A673 (cell line): ENCODE data around the gene CCDC33.

Experiments used
- CTCF ChIP-seq: fragments of 300-800, 200-600 bp; sonication (generic); conservative IDR thresholded peaks from 2 replicates; pipeline ENCODE4 v1.5.1; 2017; ENCODE audit warnings: low read depth, mild to moderate bottlenecking, antibody characterized with exemption, low read length, moderate library complexity, mixed read lengths
- EZH2 ChIP-seq: fragments of 200-600 bp; sonication (generic); IDR thresholded peaks from 2 replicates; pipeline ENCODE4 v1.6.1; 2017; ENCODE audit warnings: borderline replicate concordance, low read depth, mild to moderate bottlenecking, mixed read lengths, antibody characterized with exemption, low read length; ENCODE audit not compliant: poor library complexity, severe bottlenecking

GRCh38 chr15:74203914-74204431, 32.2 kb upstream of the CCDC33 start:
- TF ChIP-seq CTCF (no peak), EZH2 (no peak)
